ENCODE data around the gene LNX1.
"Not testable (repeated sequence)": the region's sequence is repeated elsewhere in the genome, so short reads cannot be mapped to it uniquely, and the experiment has no call there.

Gene LNX1

DNA sequence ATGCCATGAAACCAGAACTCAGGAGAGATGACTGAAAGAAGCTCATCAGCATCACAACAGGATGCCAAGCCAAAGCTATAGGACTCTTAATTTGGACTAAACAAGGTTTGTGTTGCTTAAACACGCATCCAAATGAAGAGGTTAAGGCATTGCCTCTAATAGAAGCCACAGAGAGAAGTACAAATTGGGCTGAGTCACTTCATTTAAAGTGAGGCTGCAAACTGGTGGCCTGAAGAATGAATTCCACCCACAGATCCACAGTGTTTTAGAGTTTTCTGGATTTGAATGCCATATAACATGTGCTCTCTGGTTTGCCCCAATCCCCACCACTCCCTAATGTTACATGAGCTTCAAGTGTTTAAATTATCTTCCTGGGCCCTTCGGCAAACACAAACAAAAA is 110.4 kb downstream of the LNX1 start:
- Mint-ChIP-seq H3K27ac (ENCODE audit: low read depth) (no peak overlapping the region), H3K9me3 (no peaks in the 10 kb centered on the region)
- DNase-seq (ENCODE audit: low spot score in 2 of 2) = no peak

DNA sequence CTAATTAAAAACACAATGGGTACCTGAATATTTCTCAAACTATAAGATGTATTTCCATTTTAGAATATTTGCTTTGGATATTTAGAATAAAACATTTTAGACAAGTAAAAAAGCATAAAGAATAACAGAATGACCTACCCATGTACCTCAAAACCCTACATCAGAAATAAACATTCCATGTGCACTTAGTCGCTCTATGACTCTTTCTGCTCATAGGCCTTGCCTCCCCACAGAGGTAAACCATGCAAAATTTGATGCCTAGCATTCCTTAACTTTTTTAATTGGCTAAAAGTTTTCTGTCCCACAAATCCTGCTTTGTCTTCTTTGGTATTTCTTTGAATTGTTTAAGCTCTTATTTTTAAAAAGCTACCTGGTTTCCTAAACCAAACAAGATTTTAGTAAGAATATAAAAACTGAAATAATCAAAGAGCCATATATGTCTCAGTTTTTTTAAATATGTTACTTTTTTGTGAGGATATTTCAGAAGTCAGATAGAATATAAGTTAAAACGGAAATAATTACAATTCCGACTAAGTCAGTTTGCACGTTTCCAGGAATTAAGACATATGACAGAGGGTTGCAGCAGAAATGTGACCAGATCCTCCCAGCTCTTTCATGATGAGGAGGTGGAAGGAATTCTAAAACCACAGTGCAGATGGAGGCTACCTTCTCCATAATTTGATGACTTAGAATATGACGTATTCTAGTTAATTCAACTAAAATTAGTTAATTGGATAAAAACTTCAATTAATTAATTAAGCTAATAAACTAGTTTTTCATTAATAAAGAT is 111.4 kb downstream of the LNX1 start:
- no peak for DNase-seq (ENCODE audit: low spot score in 2 of 2)

More for the DNA sequence above, 110.4 kb downstream of the LNX1 start:
- no peaks in the 10 kb centered on the region for H3K36me3 Mint-ChIP-seq (ENCODE audit: insufficient read depth)
- no peak for ATAC-seq (replicated peaks; ENCODE audit: extremely low read depth, poor library complexity, severe bottlenecking)
- H3K4me1 Mint-ChIP-seq = no peaks in the 10 kb centered on the region
- peaks cover 51% of the 10 kb centered on the region for H3K27me3 Mint-ChIP-seq
- H3K4me3 Mint-ChIP-seq = no peak overlapping the region

DNA sequence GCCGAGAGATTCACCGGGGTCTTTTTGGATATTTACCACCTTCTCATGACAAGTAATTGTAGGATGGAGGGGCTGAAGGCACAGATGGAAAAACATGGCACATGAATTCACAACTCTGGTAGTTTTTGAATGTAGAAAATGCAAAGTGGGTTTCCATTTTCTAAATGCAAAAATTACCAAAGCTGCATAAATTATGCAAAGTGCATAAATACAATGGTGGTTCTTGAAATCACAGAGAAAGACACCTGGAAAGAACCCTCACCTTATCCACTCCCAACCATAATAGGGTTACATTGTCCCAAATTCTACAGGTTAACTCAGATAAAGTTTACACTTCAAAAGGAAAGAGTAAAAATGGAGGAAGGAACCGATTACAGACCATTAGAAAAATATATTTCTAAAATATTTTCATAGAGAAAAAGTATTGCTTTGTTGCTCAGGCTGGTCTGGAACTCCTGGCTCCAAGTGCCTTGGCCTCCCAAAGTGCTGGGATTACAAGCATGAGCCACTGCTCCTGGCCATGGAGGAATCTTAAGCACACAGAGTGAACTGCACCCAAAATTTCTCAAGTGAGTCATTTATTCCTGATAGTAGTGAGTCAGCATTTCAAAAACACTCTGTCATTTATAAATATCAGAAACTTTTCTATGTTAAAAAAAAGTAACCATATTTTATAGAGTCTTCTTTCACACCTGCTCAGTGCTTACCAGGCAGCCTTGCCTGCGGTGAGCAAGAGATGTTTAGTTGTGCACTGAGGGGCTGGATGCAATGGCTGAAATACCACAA is 112.4 kb downstream of the LNX1 start:
- no peak for DNase-seq (ENCODE audit: low spot score in 2 of 2)
- Mint-ChIP-seq H3K4me3 (no peak overlapping the region), H3K9me3 (no peaks in the 10 kb centered on the region), H3K4me1 (no peaks in the 10 kb centered on the region), H3K27ac (ENCODE audit: low read depth) (no peak overlapping the region), H3K36me3 (ENCODE audit: insufficient read depth) (no peaks in the 10 kb centered on the region), H3K27me3 (peaks cover 32% of the 10 kb centered on the region)
- no peak for ATAC-seq (replicated peaks; ENCODE audit: extremely low read depth, poor library complexity, severe bottlenecking)

More for the DNA sequence above, 111.4 kb downstream of the LNX1 start:
- no peaks in the 10 kb centered on the region for H3K9me3 Mint-ChIP-seq
- H3K4me3 Mint-ChIP-seq = no peak overlapping the region
- no peak for ATAC-seq (replicated peaks; ENCODE audit: extremely low read depth, poor library complexity, severe bottlenecking)
- no peaks in the 10 kb centered on the region for H3K4me1 Mint-ChIP-seq
- peaks cover 41% of the 10 kb centered on the region for H3K27me3 Mint-ChIP-seq
- no peaks in the 10 kb centered on the region for H3K36me3 Mint-ChIP-seq (ENCODE audit: insufficient read depth)
- no peak overlapping the region for H3K27ac Mint-ChIP-seq (ENCODE audit: low read depth)

DNA sequence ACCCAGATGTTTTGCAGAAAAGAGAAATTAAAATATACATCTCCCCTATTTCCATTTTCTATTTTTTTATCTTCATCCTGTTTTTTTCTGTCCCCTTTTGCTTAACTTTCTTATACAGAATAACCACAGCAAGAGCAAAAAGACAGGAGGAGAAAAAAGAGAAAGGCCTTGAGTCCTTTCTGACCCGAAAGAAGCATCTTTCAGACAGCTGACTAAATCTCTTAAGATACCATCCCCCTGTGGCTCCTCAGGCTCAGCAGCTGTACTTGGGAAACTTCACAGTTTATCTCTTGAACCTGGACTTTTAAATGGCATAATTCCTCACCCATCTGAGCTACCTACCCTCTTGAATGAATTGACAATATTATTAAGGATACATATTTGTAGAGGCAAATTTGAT is 113.7 kb downstream of the LNX1 start:
- H3K4me3 Mint-ChIP-seq = no peak overlapping the region
- peaks cover 20% of the 10 kb centered on the region for H3K27me3 Mint-ChIP-seq
- H3K9me3 Mint-ChIP-seq = no peaks in the 10 kb centered on the region
- no peak for DNase-seq (ENCODE audit: low spot score in 2 of 2)
- H3K4me1 Mint-ChIP-seq = no peaks in the 10 kb centered on the region
- ATAC-seq (replicated peaks; ENCODE audit: extremely low read depth, poor library complexity, severe bottlenecking) = no peak
- no peaks in the 10 kb centered on the region for H3K36me3 Mint-ChIP-seq (ENCODE audit: insufficient read depth)
- no peak overlapping the region for H3K27ac Mint-ChIP-seq (ENCODE audit: low read depth)

DNA sequence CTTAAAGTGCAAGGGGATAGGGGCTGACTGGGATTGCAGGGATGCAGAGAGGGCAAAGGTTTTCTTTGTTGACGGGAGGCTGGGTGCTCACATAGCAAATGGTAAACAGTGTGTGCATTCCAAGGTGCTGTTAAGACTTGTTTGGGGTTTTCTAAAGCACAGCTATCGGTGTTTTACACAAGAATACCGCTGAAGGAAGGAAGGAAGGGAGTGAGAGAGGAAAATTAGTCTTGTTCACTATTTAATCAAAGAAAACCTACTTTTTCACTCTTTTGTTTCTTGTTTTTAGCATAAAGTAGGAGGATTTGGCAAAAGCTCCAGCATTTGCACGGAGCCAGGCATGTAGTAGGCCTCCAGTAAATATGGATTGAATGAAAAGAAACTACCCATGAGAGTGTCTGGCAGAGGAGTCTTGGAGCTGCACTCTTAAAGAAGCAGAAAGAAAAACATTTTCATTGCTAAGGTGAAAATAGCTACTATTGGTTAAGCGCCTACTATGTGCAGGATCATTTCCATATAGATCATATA is 114.2 kb downstream of the LNX1 start:
- H3K27ac Mint-ChIP-seq (ENCODE audit: low read depth) = no peak overlapping the region
- no peaks in the 10 kb centered on the region for H3K36me3 Mint-ChIP-seq (ENCODE audit: insufficient read depth)
- no peak for DNase-seq (ENCODE audit: low spot score in 2 of 2)
- no peak for ATAC-seq (replicated peaks; ENCODE audit: extremely low read depth, poor library complexity, severe bottlenecking)
- no peaks in the 10 kb centered on the region for H3K4me1 Mint-ChIP-seq
- no peak overlapping the region for H3K4me3 Mint-ChIP-seq
- no peaks in the 10 kb centered on the region for H3K9me3 Mint-ChIP-seq
- H3K27me3 Mint-ChIP-seq = peaks cover 14% of the 10 kb centered on the region

DNA sequence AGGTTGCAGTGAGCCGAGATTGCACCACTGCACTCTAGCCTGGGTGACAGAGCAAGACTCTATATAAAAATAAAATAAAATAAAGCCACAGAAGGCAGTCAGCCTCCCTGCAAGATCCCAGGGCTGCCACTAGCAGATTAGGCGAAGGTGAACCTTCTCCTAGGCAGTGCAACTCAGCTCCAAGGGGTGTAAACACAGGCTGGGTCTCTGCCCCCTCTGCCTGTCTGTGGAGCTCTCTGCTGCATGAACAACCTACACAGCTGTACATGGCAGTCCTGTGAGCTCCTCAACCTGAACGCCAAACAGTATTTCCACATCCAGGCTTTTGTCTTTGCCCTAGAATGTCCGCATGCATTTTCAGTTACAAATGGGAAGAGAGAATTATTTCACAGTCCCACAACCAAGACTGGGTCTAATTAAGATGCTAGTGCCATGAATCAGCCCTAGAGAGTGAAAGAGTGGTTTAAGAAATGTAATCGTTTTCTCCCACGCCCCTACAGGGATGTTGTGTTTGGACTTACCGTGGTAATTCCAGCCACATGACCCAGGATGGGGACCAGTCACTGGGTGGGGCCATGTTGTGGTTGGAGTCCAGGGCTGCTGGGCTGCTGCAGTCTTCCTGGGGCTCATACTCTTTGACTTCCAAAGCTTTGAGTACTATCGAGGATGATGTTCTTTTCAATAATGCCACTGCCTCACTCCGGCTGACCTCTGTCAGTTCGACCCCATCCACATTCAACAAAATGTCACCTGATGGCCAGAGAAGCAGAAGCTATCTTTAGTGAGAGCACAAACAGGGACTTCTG is 114.9 kb downstream of the LNX1 start:
- no peak for DNase-seq (ENCODE audit: low spot score in 2 of 2)
- ATAC-seq (replicated peaks; ENCODE audit: extremely low read depth, poor library complexity, severe bottlenecking) = no peak

DNA sequence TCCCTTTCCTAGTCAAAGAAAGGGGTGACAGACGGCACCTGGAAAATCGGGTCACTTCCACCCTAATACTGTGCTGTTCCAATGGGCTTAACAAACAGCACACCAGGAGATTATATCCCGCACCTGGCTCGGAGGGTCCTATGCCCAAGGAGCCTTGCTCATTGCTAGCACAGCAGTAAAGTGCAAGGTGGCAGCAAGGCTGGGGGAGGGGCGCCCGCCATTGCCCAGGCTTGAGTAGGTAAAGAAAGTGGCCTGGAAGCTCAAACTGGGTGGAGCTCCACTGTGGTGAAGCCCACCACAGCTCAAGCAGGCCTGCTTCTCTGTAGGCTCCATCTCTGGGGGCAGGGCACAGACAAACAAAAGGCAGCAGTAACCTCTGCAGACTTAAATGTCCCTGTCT is 124.7 kb downstream of the LNX1 start:
- H3K4me3 Mint-ChIP-seq; H3K4me1 Mint-ChIP-seq; H3K27me3 Mint-ChIP-seq; DNase-seq (ENCODE audit: low spot score in 2 of 2); H3K27ac Mint-ChIP-seq (ENCODE audit: low read depth); ATAC-seq (replicated peaks; ENCODE audit: extremely low read depth, poor library complexity, severe bottlenecking); H3K36me3 Mint-ChIP-seq (ENCODE audit: insufficient read depth): not testable (repeated sequence)
- H3K9me3 Mint-ChIP-seq = peaks cover 15% of the 10 kb centered on the region

More for the DNA sequence above, 114.9 kb downstream of the LNX1 start:
- no peaks in the 10 kb centered on the region for H3K9me3 Mint-ChIP-seq
- H3K36me3 Mint-ChIP-seq (ENCODE audit: insufficient read depth) = no peaks in the 10 kb centered on the region
- H3K4me1 Mint-ChIP-seq = no peaks in the 10 kb centered on the region
- no peak overlapping the region for H3K4me3 Mint-ChIP-seq
- peaks cover 8% of the 10 kb centered on the region for H3K27me3 Mint-ChIP-seq
- no peak overlapping the region for H3K27ac Mint-ChIP-seq (ENCODE audit: low read depth)

DNA sequence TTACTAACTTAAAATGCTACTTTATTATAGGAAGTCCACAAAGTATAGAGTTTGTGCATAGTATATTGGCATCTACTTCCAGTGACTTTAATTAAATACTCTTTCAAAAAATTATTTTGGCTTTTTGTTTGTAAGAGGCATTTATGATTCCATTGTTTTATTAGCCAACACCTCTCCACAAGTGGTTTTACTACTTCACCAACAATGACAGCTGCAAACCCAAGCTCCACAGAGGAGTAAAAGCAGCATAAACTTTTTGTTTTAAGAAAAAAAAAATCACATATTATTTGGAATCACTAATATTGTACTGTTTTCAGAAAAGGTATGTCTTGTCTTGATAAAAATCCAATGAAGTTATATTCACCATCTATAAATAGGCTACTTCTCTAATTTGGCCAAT is 125.4 kb downstream of the LNX1 start:
- H3K27me3 Mint-ChIP-seq = no peaks in the 10 kb centered on the region
- no peak overlapping the region for H3K4me3 Mint-ChIP-seq
- ATAC-seq (replicated peaks; ENCODE audit: extremely low read depth, poor library complexity, severe bottlenecking) = no peak
- H3K27ac Mint-ChIP-seq (ENCODE audit: low read depth) = no peak overlapping the region
- DNase-seq (ENCODE audit: low spot score in 2 of 2) = no peak
- no peaks in the 10 kb centered on the region for H3K4me1 Mint-ChIP-seq
- peaks cover 15% of the 10 kb centered on the region for H3K9me3 Mint-ChIP-seq
- peaks cover 12% of the 10 kb centered on the region for H3K36me3 Mint-ChIP-seq (ENCODE audit: insufficient read depth)

DNA sequence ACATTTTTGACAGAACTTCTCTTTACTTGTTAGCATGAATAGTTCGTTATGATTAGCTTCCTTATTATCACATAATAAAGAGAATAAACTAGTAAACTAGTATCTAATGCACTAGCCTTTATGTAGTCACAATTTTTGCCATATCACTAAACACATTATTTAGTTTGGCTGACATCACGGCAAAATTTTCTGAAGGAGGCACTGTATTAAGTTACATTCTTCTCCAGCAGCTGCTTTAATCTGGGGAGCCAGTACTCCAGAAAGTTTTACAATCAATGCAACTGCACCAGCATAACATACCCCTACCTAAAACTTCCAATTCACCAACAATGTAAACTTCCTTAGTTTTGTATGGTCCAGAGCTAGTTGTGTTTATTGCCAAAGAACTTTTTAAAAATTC is 126.0 kb downstream of the LNX1 start:
- ATAC-seq (replicated peaks; ENCODE audit: extremely low read depth, poor library complexity, severe bottlenecking) (no peak), DNase-seq (ENCODE audit: low spot score in 2 of 2) (no peak)
- H3K4me1 Mint-ChIP-seq = no peaks in the 10 kb centered on the region
- H3K27me3 Mint-ChIP-seq = no peaks in the 10 kb centered on the region
- no peak overlapping the region for H3K4me3 Mint-ChIP-seq
- peaks cover 15% of the 10 kb centered on the region for H3K9me3 Mint-ChIP-seq
- peaks cover 14% of the 10 kb centered on the region for H3K36me3 Mint-ChIP-seq (ENCODE audit: insufficient read depth)
- no peak overlapping the region for H3K27ac Mint-ChIP-seq (ENCODE audit: low read depth)

DNA sequence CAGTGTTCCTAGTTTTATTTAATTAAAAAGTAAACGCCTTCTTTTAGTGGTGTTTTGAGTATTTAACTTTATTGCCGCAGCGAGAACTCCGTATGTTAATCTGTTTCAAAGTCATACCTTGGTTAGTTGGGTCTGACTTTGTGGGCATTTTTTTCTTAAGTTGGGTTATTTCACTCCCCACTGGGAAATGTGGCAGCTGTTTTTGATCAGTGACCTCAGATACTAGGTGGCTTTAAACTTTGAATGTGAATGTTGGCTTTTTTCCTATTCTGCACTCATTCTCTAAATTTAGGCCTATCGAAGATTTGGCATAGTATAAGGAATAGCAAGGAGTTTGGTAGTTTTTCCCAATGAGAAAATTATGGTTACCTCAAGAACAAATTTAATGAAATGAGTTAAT is 127.9 kb downstream of the LNX1 start:
- no peaks in the 10 kb centered on the region for H3K4me1 Mint-ChIP-seq
- no peak overlapping the region for H3K4me3 Mint-ChIP-seq
- no peaks in the 10 kb centered on the region for H3K27me3 Mint-ChIP-seq
- H3K9me3 Mint-ChIP-seq = peaks cover 8% of the 10 kb centered on the region
- ATAC-seq (replicated peaks; ENCODE audit: extremely low read depth, poor library complexity, severe bottlenecking) = no peak
- H3K27ac Mint-ChIP-seq (ENCODE audit: low read depth) = no peak overlapping the region
- peaks cover 29% of the 10 kb centered on the region for H3K36me3 Mint-ChIP-seq (ENCODE audit: insufficient read depth)
- no peak for DNase-seq (ENCODE audit: low spot score in 2 of 2)

DNA sequence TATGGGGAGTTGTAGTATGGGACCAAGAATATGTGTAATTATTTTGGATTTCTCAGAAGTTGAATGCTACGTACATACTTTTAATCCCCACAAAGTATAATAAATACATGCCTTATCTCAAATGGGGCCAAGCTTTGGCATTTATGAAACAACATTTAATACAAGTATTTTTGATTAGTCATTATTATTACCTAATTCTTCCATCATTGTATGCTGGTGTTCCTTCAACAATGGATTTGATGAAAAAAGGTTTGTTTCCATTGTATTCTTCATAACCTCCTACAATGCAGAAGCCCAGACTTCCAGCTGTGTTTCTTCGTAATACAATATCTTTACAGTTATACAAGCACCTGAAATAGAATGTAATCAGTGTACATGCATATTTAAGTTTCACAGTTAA is 130.0 kb downstream of the LNX1 start:
- no peak overlapping the region for H3K4me3 Mint-ChIP-seq
- H3K9me3 Mint-ChIP-seq = no peaks in the 10 kb centered on the region
- no peak overlapping the region for H3K27ac Mint-ChIP-seq (ENCODE audit: low read depth)
- H3K4me1 Mint-ChIP-seq = no peaks in the 10 kb centered on the region
- no peak for ATAC-seq (replicated peaks; ENCODE audit: extremely low read depth, poor library complexity, severe bottlenecking)
- H3K36me3 Mint-ChIP-seq (ENCODE audit: insufficient read depth) = peaks cover 35% of the 10 kb centered on the region
- no peaks in the 10 kb centered on the region for H3K27me3 Mint-ChIP-seq
- no peak for DNase-seq (ENCODE audit: low spot score in 2 of 2)

DNA sequence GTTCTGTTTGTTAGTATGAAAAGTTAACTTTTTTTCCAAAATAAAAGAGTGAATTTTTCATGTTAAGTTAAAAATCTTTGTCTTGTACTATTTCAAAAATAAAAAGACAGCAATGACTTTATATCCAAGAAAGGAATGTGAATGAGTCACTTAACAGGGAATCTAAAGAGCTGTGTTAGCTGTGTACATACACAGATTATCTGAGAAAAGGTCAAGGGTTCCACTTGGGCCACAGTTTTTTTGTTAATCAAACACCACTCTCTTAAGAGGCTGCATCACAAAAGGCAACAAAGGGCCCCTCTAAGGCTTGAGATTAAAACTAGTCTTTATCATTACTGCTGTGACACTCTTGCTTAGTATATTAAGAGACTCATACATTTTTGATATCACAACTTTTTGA is 131.7 kb downstream of the LNX1 start:
- Mint-ChIP-seq H3K4me1 (no peaks in the 10 kb centered on the region), H3K9me3 (no peaks in the 10 kb centered on the region), H3K27me3 (no peaks in the 10 kb centered on the region), H3K27ac (ENCODE audit: low read depth) (no peak overlapping the region), H3K36me3 (ENCODE audit: insufficient read depth) (peaks cover 50% of the 10 kb centered on the region), H3K4me3 (no peak overlapping the region)
- DNase-seq (ENCODE audit: low spot score in 2 of 2) (no peak), ATAC-seq (replicated peaks; ENCODE audit: extremely low read depth, poor library complexity, severe bottlenecking) (no peak)
